Sigmoid colon (tissue), 7 donors: ENCODE data around the gene MPV17L. TPM values are rescaled to one million over a fixed set of nuclear protein-coding genes. Genes with fewer than 3 reads are reported as not detected.
"Not testable (repeated sequence)": the region's sequence is repeated elsewhere in the genome, so short reads cannot be mapped to it uniquely, and the experiment has no call there.

Source experiments
- DNase-seq: peaks from one replicate; pipeline ENCODE4 v3.0.0-alpha.2; 2019
- H3K27ac ChIP-seq, 4 donors: fragments of 200-600 bp; sonication (generic); one replicate each; pipeline ENCODE4 v1.5.1; 2016 to 2019; ENCODE audit warnings: mild to moderate bottlenecking in 1 of 4
- H3K27me3 ChIP-seq, 3 donors: fragments of 200-600 bp; sonication (generic); one replicate each; pipeline ENCODE4 v1.5.1; 2019; ENCODE audit warnings: mild to moderate bottlenecking in 1 of 3
- H3K36me3 ChIP-seq, 4 donors: fragments of 200-600 bp; sonication (generic); one replicate each; pipeline ENCODE4 v1.5.1; 2016 to 2019
- H3K4me1 ChIP-seq, 4 donors: fragments of 200-600 bp; sonication (generic); one replicate each; pipeline ENCODE4 v1.5.1; 2017 to 2019
- H3K4me3 ChIP-seq, 4 donors: fragments of 200-600 bp; sonication (generic); one replicate each; pipeline ENCODE4 v1.5.1; 2017 to 2019; ENCODE audit warnings: mild to moderate bottlenecking in 2 of 4, moderate library complexity in 1 of 4
- H3K9me3 ChIP-seq, 4 donors: fragments of 200-600 bp in 3 of 4; sonication (generic) in 3 of 4; one replicate each; pipeline versions ENCODE4 v1.5.1 to v1.6.1; 2013 to 2019
- CTCF ChIP-seq, 4 experiments: fragments of 450-650 bp in 3 of 4; fragments of 200-600 bp in 1 of 4; IDR thresholded peaks; one replicate each; pipeline ENCODE4 v1.5.1; 2016 to 2019; ENCODE audit warnings: antibody characterized with exemption in 4 of 4, mild to moderate bottlenecking in 3 of 4, moderate library complexity in 2 of 4
- EP300 ChIP-seq, 4 donors: sonication (generic); formaldehyde crosslinking; IDR thresholded peaks; one replicate each; pipeline ENCODE4 v1.6.1; 2017; ENCODE audit warnings: antibody characterized with exemption in 4 of 4
- POLR2A ChIP-seq, 2 donors: fragments of 450-650 bp; IDR thresholded peaks; one replicate each; pipeline ENCODE4 v1.6.1; 2016; ENCODE audit warnings: antibody characterized with exemption in 2 of 2, mild to moderate bottlenecking in 2 of 2, moderate library complexity in 2 of 2
- POLR2AphosphoS5 ChIP-seq, 4 donors: sonication (generic); formaldehyde crosslinking; IDR thresholded peaks; one replicate each; pipeline ENCODE4 v1.6.1; 2017; ENCODE audit warnings: antibody characterized with exemption in 4 of 4
- WGBS, 2 donors: extraction: QIAGEN DNeasy Blood & Tissue Kit; methylation state at CpG; one replicate each; pipeline ENCODE4 v1.1.7; 2013; 5-methylcytosine and 5-hydroxymethylcytosine counted together
- intact Hi-C: fragments of 100-400 bp; cut with DNase I; formaldehyde crosslinking; loops from one replicate; pipeline ENCODE4 v1.15.1; 2023
- polyA plus RNA-seq, 3 donors: library from polyadenylated mRNA; stranded (reverse); fragments of 200-250 nt; gene quantifications; one replicate each; pipeline ENCODE4 v1.2.3, GENCODE V29; 2013
- total RNA-seq, 4 donors: library from RNA; depleted of rRNA; stranded (reverse); fragments of >200 nt; gene quantifications; one replicate each; pipeline ENCODE4 v1.1.0, GENCODE V29; 2016
- donor health status: healthy with polysubstance abuse.
- donor health status: Bipolar disorder and iron deficiency.
- donor health status: healthy.

The MPV17L gene
- total and polyA plus RNA-seq, 7 donors: 1.8 to 13.9 (median 8.9) TPM

GRCh38 chr16:15426796-15427195, 31.2 kb downstream of the MPV17L start:
- Histone ChIP-seq H3K27ac (no peak overlapping the region), H3K36me3 (no peaks in the 10 kb centered on the region), H3K9me3 (no peaks in the 10 kb centered on the region), H3K4me1 (peaks cover 0 to 12% (median 11%) of the 10 kb centered on the region in 4 donors), H3K27me3 (no peaks in the 10 kb centered on the region), H3K4me3 (no peak overlapping the region)
- whole genome bisulfite sequencing, 2 donors: 83 to 87% methylated on average over 6 of the region's 6 CpGs
- intact Hi-C loops: loop anchor here (5.0 kb wide), 2 partner anchors 126 to 766 kb away; no protein-coding TSS in a partner anchor
- no peak for TF ChIP-seq POLR2AphosphoS5 (IDR thresholded peaks at IDR 0.05)
- no peak for TF ChIP-seq CTCF (IDR thresholded peaks at IDR 0.05)
- TF ChIP-seq POLR2A (IDR thresholded peaks at IDR 0.05): no peak
- TF ChIP-seq EP300 (IDR thresholded peaks at IDR 0.05): no peak
- no peak for DNase-seq

- peak overlapping the region in 1 of 4 donors; percentile 20 for H3K4me3 ChIP-seq
- intact Hi-C loops: loop anchor here (5.0 kb wide), 2 partner anchors 125 to 765 kb away; no protein-coding TSS in a partner anchor
- TF ChIP-seq EP300 (IDR thresholded peaks at IDR 0.05) (no peak), POLR2AphosphoS5 (IDR thresholded peaks at IDR 0.05) (peak in 2 of 4 donors; percentile 50), POLR2A (IDR thresholded peaks at IDR 0.05) (no peak), CTCF (IDR thresholded peaks at IDR 0.05) (peak; percentile 46 to 62 (median 60))
- 12 to 26% methylated on average over 8 of the region's 8 CpGs for WGBS, 2 donors
- peaks cover 0 to 12% (median 11%) of the 10 kb centered on the region in 4 donors for H3K4me1 ChIP-seq
- no peaks in the 10 kb centered on the region for H3K9me3 ChIP-seq
- no peaks in the 10 kb centered on the region for H3K36me3 ChIP-seq
- DNase-seq: peak; percentile 83
- no peaks in the 10 kb centered on the region for H3K27me3 ChIP-seq
- peak overlapping the region; percentile 42 to 66 (median 55) for H3K27ac ChIP-seq
Observed at GRCh38 chr16:15427648-15428239, 32.2 kb downstream of the MPV17L start.

- peaks cover 0 to 28% (median 23%) of the 10 kb centered on the region in 4 donors for H3K4me1 ChIP-seq
- not testable (repeated sequence) for H3K9me3 ChIP-seq, DNase-seq, H3K4me3 ChIP-seq, H3K27me3 ChIP-seq, H3K27ac ChIP-seq, H3K36me3 ChIP-seq
- WGBS, 2 donors: 72 to 86% methylated on average over 11 of the region's 11 CpGs
- intact Hi-C loops: loop anchor here (10.0 kb wide), 1 partner anchor 214 kb away; the partner anchor contains the start of gene MARF1
Observed at GRCh38 chr16:15430884-15431283, 35.3 kb downstream of the MPV17L start.

GRCh38 chr16:15434079-15434424, 38.5 kb downstream of the MPV17L start:
- Histone ChIP-seq H3K27ac (peak overlapping the region; percentile 84 to 90 (median 87)), H3K4me1 (peaks cover 0 to 19% (median 13%) of the 10 kb centered on the region in 4 donors), H3K4me3 (peak overlapping the region; percentile 60 to 94 (median 94)), H3K9me3 (no peaks in the 10 kb centered on the region), H3K36me3 (no peaks in the 10 kb centered on the region), H3K27me3 (no peaks in the 10 kb centered on the region)
- WGBS, 2 donors: 48 to 53% methylated on average over 12 of the region's 12 CpGs
- no peak for DNase-seq
- intact Hi-C loops: loop anchor here (10.0 kb wide), 1 partner anchor 211 kb away; the partner anchor contains the start of gene MARF1
- no peak for TF ChIP-seq POLR2A (IDR thresholded peaks at IDR 0.05)
- no peak for TF ChIP-seq CTCF (IDR thresholded peaks at IDR 0.05)
- no peak for TF ChIP-seq EP300 (IDR thresholded peaks at IDR 0.05)
- no peak for TF ChIP-seq POLR2AphosphoS5 (IDR thresholded peaks at IDR 0.05)

GRCh38 chr16:15434425-15435215, 39.1 kb downstream of the MPV17L start, which contains the start of gene BMERB1:
Gene BMERB1, plus strand, starts transcription at chr16:15434588. Its CDS starts 66 bp downstream, at chr16:15434654.
- intact Hi-C loops: loop anchor here (10.0 kb wide), 1 partner anchor 210 kb away; the partner anchor contains the start of gene MARF1
- H3K4me1 ChIP-seq: peaks cover 0 to 23% (median 17%) of the 10 kb centered on the region in 4 donors
- no peak for TF ChIP-seq CTCF (IDR thresholded peaks at IDR 0.05)
- peak; percentile 86 to 96 (median 94) for TF ChIP-seq POLR2AphosphoS5 (IDR thresholded peaks at IDR 0.05)
- TF ChIP-seq POLR2A (IDR thresholded peaks at IDR 0.05): peak; percentile 49 to 62
- 1 to 2% methylated on average over 63 of the region's 63 CpGs for WGBS, 2 donors
- peak; percentile 88 for DNase-seq
- peak within 1 kb of the TSS; percentile 84 to 90 (median 87) for H3K27ac ChIP-seq
- H3K27me3 ChIP-seq: no peaks in the 10 kb centered on the region
- H3K36me3 ChIP-seq: no peaks in the 10 kb centered on the region
- no peaks in the 10 kb centered on the region for H3K9me3 ChIP-seq
- peak within 1 kb of the TSS; percentile 60 to 94 (median 94) for H3K4me3 ChIP-seq
